ENCODE results near the gene OGFOD3.

GRCh38 chr17:82446649-82447048 is 28.3 kb upstream of the OGFOD3 start:
- TF ChIP-seq POLR2A (IDR thresholded peaks at IDR 0.05; ENCODE audit: low read depth, low read length) = no peak
- TF ChIP-seq POLR2AphosphoS5 (IDR thresholded peaks at IDR 0.05; ENCODE audit: low read depth, low read length) = no peak

Data from GM12891 (cell line).